Stromal cell of bone marrow (primary cell): ENCODE measurements around the gene OPCML.

Source experiments
- DNase-seq: peaks from one replicate; pipeline ENCODE4 v3.0.0-alpha.2; 2012; ENCODE audit warnings: low read depth

Gene OPCML

DNA sequence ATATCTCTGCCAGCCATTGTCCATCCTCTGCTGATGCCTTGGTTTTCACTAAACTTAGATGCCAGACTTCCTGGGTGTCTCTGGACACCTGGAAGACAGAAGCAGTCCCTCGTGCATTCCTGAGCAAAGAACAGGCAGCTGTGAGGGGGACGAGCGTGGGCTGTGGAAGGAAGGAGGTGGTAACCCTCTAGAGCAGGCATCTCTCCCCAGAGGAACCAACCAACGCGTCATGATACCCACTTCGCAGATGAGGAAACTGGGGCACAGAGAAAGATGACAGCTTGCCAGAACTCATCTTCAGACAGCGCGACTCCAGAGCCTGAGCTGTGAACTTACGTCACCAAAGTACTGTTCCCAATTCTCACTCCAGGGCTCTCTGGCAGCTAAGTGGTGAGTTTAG lies 123.4 kb downstream of the OPCML start:
- no peak for DNase-seq

DNA sequence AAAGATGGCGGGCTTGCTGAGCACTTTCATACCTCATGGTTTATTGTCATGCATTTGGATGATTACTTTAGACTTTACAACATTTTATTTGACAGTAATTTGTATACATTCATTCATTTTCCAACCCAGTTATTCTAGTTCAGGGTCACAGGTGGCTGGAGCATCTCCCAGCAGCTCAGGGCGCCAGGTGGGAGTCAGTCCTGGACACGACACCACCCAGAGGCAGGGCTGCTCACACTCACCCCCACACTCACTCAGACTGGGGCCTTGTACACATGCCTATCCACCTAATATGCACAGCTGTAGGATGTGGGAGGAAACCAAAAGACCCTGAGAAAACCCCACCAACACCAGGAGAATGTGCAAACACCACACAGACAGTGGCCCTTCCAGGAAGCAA lies 123.9 kb downstream of the OPCML start:
- DNase-seq: no peak

DNA sequence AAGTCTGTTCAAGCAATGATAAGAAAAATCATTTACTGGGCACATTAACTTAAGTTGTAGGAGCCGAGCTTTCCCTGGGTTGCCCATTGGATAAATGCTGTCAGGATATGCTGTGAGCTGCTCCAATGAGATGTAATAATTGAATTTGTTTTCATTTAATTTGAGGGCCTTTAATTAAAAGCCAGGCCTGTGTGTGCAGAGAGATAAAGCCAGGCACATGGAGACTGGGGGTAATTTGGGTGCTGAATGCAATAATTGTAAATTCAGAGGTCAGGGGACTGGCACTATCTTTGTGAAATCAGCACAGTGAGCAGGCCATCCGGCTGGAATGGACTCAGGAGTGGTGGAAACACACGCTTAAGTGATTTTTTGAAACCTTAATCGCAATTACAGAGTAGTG lies 125.8 kb downstream of the OPCML start:
- no peak for DNase-seq

DNA sequence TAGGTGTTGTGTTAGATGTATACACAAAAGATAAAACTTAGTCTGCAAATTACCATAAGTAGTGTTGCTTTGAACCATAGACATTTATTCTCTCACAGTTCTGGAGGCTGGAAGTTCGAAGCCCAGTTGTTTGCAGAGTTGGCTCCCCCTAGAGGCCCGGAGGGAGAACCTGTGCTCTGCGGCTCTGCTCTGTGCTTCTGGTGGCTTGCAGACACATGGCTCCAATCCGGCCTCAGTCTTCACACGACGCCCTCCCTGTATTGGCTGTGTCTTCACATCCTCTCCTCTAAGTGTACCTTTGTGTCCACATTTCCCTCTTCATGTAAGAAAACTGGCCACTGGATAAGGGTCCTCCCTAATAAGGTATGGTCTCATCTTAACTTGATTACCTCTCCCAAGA lies 128.4 kb downstream of the OPCML start:
- DNase-seq: no peak

DNA sequence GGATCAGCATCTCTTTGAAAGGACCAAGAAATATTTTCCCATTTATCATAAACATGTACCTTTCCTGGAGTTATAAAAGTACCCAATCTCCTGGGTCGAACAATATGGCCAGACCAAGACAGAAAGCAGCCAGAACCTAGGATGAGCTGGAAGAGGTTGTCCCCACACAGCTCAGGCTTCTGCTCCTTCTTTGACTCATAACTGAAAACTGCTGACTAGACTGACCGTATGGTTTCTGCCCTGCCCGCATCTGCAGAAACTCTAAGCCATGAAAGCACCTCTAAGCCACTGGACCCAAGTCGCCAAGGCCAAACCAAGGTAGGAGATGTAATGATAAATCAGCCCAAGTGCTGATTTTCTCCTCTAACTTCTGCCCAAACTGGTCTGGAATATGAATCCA lies 129.8 kb downstream of the OPCML start:
- no peak for DNase-seq

DNA sequence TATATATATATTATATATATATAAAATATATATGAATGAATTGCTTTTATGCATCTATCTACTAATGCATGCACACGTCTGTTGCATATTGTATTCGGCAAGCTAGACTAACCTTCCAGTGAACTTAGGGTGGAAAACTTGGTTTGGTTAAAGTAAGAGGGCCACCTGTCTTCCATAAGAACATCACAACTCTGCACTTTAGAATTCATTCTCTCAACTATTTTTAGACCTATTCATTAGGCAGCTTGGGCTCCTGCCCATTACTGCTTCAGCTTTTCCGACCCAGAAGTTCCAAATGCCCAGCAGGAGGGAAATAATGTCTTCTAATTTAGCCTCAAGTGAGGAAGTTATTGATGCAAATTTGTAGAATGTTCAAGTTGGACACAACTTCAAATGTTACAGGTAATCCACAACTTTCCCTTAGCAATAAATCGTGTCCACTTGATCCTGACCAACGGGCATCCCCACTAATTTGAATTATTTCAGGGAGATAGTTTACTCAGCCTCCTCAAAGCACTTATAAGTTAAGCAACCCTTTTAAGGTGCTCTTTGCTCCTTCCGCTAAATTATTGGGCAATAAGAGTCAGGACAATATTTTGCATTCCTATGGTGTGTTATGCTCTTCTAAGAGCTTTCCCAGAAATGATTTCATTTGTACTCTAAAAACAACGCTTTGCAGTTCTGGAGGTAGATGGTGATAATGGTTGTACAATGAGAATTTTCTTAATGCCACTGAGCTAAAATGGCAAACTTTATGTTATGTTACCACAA lies 132.3 kb downstream of the OPCML start:
- DNase-seq: no peak

DNA sequence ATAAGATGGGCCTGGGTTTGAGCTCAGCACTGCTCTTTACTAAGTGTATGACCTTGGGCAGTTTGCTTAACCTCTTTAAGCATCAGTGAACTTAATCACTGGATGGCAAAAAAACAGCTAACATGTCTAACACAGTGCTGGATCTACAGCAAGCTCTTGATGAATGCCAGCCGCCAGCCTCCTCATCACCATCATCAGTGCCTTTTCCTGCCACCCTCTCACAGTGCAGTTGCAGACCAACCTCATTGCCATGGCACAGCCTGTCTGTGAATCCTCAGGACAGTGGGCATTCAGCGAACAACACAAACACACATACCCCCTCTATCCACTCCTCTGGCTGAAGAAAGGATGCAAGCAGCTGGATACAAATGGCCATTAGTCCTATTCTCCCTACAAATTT lies 133.0 kb downstream of the OPCML start:
- DNase-seq: no peak

DNA sequence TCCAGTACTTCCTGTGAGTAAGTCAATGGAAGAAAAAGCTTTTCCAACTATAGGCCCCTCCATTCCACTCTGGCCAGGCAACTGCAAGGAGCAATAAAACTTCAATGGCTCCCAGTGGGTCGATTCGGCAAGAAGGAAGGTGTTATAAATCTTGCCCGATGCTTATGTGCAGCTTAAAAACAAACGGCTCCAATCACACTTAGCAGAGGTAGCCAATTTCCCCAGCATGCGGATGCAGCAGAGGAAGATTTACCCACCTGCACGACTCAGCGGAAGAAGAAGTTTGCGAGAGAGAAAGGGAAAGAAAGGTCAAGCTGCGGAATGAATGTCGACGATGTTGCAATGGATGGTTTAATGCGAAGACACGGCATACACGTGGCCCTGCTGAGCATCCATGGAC lies 141.5 kb downstream of the OPCML start:
- no peak for DNase-seq

DNA sequence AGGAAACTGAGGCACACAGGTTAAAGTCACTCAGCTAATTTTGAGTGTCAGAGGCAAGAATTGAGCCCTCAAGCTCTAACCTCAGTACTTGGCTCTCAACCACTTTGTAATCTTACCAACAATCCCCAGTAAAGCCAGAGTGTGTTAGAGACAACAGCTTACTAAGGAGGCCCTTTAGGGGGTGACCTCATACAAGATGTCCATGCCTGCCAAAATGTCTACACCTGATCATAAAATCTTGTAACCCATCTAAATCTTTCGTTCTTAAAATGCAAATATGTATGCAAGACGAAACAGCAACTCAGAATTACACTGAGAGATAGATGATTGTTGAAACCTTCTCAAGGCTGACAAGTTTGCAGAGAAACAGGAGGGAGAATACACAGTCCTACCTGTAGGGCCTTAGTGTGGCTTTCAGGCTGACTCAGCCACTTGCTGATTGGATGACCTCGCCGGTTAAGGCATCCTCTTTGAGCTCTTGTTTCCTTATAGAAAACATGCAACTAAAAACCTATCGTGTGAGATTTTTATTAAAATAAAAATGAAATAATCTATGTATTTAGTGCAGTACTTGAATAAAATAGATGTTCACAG lies 143.2 kb downstream of the OPCML start:
- no peak for DNase-seq

DNA sequence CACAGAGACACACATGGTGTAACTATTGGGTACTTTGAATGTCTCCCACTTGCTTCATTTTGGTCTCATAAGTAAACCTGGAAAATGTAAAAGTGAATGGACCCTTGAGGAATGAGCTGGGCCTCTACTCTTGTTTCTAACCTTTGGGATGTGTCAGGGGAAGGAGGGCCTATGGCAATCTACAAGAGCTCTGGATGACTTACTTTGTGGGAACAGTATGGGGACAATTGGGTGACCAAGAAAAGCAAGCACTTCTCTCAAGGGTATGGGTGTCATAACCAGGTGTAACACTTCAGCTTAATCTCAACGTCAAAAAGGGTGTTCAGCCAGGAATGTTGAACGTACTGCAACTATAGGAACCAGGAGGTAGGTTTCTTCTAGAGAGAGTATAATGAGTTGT lies 144.0 kb downstream of the OPCML start:
- DNase-seq: no peak

DNA sequence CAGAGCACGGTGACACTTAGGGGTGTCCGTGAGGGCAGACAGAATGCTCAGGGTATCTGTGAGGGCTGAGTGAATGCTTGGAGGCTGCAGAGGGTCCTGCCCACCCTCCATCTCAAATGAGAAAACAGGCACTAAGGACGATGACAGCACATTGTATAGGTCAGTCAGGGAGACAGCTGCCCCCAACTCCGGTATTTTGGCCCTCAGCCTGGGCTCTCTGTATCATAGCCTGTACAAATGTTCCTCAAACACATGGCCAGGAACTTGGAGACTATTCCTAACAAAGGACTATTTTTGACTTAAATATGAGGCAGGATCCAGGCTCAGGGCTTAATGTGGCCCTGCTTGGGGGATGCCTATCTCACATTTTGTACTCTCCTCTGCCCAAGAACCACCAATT lies 145.4 kb downstream of the OPCML start:
- no peak for DNase-seq

DNA sequence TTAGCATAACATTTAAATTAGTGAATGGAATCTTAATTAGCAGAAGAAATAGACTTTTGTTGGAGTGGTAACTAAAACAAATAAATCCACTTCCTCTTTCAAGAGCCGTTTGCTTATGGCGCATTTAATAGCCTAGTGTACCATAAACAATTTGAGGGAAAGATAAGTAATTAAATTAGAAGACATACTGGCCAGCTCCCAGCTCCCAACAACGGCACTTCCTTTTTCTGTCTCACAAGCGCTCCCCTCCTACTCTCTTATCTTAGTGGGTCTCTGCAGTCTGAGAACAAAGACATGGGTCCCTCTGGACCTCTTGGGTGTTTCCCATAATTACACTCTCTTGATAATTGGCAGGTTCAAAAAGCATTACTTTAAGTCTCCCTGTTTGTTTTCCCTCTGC lies 146.0 kb downstream of the OPCML start:
- DNase-seq: no peak

DNA sequence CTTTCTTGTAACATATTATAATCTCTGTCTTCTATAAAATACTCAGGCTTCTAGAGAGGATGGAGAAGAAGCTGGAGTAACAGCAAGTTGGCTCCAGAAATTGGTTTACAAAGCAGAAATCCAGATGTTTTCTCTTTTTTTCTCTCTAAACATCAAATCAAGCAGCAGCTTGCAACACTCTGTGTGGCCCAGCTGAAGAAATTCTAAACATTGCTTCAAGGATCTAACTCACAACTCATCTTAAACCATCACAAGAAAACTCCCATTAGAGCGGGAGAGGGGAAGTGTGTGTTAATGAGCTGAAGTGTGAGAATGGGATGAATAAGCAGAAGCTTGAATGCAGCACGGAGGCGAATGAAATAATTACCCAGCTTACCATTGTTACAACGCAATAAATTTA lies 146.5 kb downstream of the OPCML start:
- no peak for DNase-seq

DNA sequence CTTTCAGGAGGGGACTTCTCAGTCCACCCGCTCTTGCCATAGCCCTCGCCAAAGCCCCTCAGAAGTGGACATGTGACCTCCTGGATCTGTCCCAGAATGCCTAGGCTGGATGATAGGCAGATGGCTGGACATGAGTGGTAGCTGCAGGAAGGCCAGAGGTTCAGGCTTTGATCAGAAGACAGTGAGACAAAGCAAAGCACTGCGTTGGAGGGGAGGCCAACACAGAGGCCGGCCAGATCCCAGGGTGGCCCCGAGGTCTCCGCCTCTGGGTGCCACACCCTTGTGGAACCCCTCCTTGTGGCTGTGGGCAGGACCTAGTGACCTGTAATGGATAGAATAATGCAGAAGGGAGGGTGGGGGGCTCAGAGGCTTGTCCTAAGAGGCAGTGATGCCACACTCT lies 147.6 kb downstream of the OPCML start:
- no peak for DNase-seq

DNA sequence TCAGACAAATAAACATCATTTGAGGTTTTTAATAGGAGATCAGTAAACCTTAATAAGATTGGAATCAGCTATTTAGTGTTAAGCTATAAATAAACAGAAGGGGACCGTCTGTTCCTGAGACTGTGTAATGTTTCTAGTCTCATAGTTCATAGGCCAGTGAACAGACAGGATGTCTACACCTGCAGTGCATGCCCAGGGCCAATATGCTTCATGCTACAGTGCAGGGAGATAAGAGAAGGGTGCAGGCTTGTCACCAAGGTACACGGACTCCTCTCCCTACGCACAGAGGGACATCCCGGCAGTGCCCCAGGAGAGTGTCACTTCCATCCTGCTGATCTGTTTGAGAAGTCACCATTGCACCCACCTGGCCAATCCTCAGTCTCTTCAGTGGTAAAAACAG lies 148.6 kb downstream of the OPCML start:
- no peak for DNase-seq

DNA sequence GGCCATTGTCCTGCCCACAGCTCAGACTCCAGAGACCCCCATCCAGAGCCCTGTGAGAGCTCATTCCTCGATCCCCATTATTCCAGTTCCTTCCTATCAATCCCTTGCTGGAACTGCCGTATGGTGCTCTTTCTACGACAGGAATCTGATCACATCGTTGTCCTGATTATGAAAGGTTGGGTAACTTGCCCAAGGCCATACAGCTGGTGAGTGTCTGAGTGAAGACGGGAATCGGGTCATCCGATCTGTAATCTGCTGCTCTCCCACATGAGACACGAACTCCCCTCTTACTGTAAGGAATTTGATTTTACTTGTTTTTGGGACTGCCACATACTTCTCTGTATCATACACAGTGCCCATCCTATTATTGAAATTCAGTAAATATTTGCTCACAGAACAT lies 149.1 kb downstream of the OPCML start:
- DNase-seq: no peak

DNA sequence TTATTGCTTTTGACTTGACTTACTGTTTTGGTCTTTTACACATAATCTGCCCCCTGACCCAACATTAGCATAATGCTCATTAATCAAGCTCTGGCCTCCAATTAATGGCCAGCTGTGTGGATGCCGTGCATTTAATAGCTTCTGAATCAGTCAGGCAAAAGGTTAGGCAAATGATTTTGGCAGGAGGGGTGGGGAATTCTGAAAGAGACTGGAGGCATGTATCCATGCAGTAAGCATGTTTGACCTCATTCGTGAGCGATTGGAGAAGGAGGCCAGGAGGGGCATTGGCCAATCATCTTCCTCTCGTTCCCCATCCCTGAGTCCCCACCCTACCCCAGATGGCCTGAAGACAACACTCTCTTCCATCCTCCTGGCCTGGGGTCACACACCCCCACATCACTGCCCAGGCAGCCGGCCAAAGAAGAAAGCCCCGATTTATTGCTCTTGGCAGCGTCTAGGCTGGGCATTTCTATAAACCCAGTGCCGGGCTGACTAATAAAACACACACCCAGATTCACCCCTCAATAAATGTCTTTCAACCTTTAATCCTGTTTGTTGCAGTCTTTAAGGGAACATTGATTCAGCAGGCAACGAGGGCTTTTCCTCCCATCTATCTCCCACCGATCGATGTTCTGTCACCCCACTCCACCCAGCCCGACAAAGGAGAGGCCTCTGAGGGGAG lies 150.0 kb downstream of the OPCML start:
- no peak for DNase-seq

DNA sequence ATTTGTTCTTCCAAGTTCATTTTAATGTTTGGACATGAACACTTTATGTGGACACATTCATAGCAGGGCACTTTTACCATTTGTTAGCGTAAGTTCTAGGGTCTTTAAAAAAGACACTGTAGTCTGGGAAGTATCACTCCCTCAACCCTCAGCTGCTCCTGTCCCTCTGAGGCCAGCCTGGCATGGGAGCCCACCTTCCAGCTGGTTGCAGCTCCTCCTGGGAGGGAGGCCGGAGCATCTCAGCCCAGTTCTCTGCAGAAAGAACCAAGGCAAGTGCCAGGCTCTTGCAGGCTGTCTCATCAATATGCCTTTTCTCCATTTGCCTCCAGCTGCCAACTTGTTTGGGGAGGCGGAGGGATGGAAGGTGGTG lies 150.6 kb downstream of the OPCML start:
- DNase-seq: no peak

DNA sequence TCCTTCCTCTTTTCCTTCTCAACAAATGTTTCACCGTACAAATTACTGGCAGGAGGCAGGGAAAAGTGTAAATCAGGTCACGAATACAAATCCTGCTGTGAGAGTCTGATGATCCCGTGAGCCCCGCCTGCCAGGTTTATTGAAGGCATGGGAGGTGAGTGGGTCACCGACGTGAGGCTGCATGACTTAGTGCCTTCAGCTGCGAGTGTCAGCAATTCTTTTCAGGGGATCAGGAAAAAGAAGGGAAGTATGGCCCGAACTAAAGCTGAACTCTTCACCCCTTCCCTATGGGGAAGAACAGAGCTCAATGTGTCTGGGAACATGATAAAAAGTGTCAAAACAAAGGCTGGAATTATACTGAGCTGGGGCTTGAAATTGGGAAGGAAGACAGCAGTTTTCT lies 166.2 kb downstream of the OPCML start:
- no peak for DNase-seq

DNA sequence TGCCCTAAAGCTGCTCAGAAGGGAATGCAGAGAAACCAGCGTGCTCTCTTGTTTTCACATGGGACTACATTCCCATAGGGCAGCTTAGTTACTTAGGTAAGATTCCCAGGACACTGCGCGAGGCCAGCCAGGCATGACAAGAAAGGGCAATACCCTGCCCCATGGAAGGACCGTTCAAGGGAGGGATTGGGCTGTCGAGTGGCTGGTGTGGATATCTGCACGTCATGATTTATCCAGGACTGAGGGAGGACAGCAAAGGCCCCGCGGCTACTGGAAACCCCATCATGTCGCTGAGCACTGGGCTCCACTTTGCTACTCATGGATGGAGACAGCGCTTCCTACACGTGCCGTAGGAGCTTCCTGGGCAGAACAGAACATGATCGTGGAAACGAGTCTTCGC lies 169.4 kb downstream of the OPCML start:
- DNase-seq: no peak

DNA sequence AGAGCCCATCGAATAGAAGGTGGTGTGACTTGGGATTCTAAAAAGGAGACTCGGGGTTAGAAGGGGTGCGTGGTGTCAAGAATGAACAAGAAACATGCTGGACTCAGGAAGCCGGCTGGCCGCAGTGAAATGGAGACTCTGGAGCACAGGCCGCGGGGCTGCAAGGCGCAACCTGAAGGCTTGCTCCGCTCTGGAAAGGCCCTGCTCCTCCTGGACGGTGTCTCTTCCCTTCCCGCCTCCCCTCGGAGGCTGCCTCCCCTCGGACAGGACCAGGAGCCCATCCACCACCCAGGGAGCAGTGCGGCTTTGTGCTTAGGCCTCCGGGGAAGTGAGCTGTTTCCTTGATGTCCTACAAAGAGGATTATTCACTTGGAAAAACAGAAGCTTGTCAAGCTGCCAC lies 170.1 kb downstream of the OPCML start:
- DNase-seq: no peak

DNA sequence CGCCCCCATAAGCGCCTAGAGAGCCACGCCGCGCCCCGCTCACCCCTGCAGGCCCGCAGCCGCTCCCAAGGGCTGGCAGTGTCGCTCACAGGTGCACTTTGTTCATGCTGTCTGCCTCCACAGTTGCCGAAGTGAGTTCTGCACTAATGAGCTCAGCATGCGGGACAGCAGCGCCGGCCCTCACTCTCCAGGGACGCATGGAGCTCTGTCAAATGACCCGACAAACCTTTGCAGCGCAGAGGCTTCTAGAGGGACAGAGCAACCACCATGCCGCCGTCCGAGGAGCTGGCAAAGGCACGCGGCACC lies 170.7 kb downstream of the OPCML start:
- DNase-seq: no peak

DNA sequence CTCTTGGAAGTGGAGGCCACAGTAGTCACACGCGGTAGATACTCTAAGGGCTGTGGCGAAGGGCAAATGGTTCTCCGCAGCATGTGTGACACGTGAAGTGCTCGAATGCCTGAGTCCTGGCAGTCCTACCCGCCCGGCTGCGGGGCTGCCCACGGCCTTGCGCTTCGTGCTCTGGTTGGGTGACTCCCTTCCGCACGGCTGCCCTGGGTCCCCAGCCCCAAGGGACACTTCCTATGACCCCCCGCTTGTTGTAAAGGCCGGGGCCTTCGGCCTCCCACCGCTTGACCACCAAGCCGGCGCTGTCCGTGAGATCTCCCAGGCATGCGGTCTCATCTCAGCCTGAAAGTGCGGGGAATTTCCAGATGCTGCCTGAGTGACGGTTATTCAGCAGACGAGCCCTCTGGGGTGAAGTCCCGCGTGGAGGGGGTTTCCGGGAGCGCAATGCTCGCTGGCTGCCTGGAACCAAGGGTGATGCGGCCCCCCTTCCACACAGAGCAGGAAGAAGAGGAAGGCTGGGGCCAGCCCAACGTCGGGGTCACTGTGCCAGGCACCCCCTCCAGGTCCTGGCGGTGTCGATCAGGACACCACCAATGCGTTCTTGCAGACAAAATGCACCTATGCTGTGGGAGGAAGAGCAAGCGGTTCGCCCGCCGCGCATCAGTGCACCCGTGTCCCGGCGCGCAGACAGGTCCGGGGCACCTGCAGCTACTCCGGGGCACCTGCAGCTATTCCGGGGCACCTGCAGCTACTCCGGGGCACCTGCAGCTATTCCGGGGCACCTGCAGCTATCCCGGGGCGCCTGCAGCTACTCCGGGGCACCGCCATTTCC lies 171.2 kb downstream of the OPCML start:
- no peak for DNase-seq
